Activated CD4-positive, alpha-beta T cell treated with anti-CD3 and anti-CD28 coated beads, Interleukin-2, amount 10 ng/mL, durations not matched to agents 24 days and 14 days (primary cell): ENCODE data around the gene CIAPIN1. TPM values are rescaled to one million over a fixed set of nuclear protein-coding genes. Genes with fewer than 3 reads are reported as not detected.

Source experiments
- DNase-seq: peaks from one replicate; pipeline ENCODE4 v3.0.0; 2022
- H3K27ac Mint-ChIP-seq: one replicate; pipeline ENCODE4 v1.8.0; 2022; ENCODE audit warnings: mild to moderate bottlenecking, mixed read lengths
- H3K27me3 Mint-ChIP-seq: one replicate; pipeline ENCODE4 v1.8.0; 2022; ENCODE audit warnings: mixed read lengths
- H3K36me3 Mint-ChIP-seq: one replicate; pipeline ENCODE4 v1.8.0; 2022; ENCODE audit warnings: low read depth, mild to moderate bottlenecking, mixed read lengths
- H3K4me1 Mint-ChIP-seq: one replicate; pipeline ENCODE4 v1.8.0; 2021; ENCODE audit warnings: mixed read lengths
- H3K4me3 Mint-ChIP-seq: one replicate; pipeline ENCODE4 v1.8.0; 2022; ENCODE audit warnings: mild to moderate bottlenecking, moderate library complexity, mixed read lengths
- H3K9me3 Mint-ChIP-seq: one replicate; pipeline ENCODE4 v1.8.0; 2021; ENCODE audit warnings: mixed read lengths
- intact Hi-C: fragments of 100-400 bp; cut with micrococcal nuclease; formaldehyde crosslinking; loops from one replicate; pipeline ENCODE4 v1.15.1; 2023
- total RNA-seq: library from RNA; stranded (reverse); gene quantifications from 2 replicates; pipeline ENCODE4 v1.2.3, GENCODE V29; 2022

The CIAPIN1 gene
- total RNA-seq: 85.4 TPM in 2 replicates

- Mint-ChIP-seq H3K9me3 (peaks cover 5% of the 10 kb centered on the region), H3K4me3 (peak within 1 kb of the TSS; percentile 95), H3K27me3 (no peaks in the 10 kb centered on the region), H3K36me3 (peaks cover 16% of the 10 kb centered on the region), H3K4me1 (peaks cover 24% of the 10 kb centered on the region), H3K27ac (peak within 1 kb of the TSS; percentile 92)
- intact Hi-C loops: loop anchor here (1.0 to 2.0 kb wide), 5 partner anchors 15 to 261 kb away; partner anchors contain the start of genes POLR2C, PSME3IP1 and RSPRY1
- DNase-seq: peak; percentile 98
These were observed at the start of gene CIAPIN1, which contains the start of gene COQ9 for GRCh38 chr16:57447186-57447962. Gene CIAPIN1 (minus strand): TSS chr16:57447385. CDS start chr16:57440928, 6,457 bp downstream. Gene COQ9 (plus strand): TSS chr16:57447479. CDS start chr16:57447506, 27 bp downstream.

GRCh38 chr16:57493767-57494166 is 46.6 kb upstream of the CIAPIN1 start:
- H3K4me1 Mint-ChIP-seq: no peaks in the 10 kb centered on the region
- intact Hi-C loops: no loop called here
- H3K4me3 Mint-ChIP-seq: no peak overlapping the region
- H3K36me3 Mint-ChIP-seq: no peaks in the 10 kb centered on the region
- peaks cover 16% of the 10 kb centered on the region for H3K27me3 Mint-ChIP-seq
- no peak overlapping the region for H3K27ac Mint-ChIP-seq
- no peak for DNase-seq
- H3K9me3 Mint-ChIP-seq: no peaks in the 10 kb centered on the region

- Mint-ChIP-seq H3K36me3 (no peaks in the 10 kb centered on the region), H3K27ac (no peak overlapping the region), H3K4me3 (no peak overlapping the region), H3K9me3 (no peaks in the 10 kb centered on the region), H3K4me1 (peaks cover 12% of the 10 kb centered on the region), H3K27me3 (peaks cover 13% of the 10 kb centered on the region)
- no peak for DNase-seq
- intact Hi-C loops: no loop called here
These were observed 42.0 kb upstream of the CIAPIN1 start for GRCh38 chr16:57489229-57489628.

- peaks cover 5% of the 10 kb centered on the region for H3K27me3 Mint-ChIP-seq
- H3K4me1 Mint-ChIP-seq: peaks cover 12% of the 10 kb centered on the region
- no peak for DNase-seq
- H3K4me3 Mint-ChIP-seq: peak overlapping the region; percentile 80
- peak overlapping the region; percentile 76 for H3K27ac Mint-ChIP-seq
- no peaks in the 10 kb centered on the region for H3K9me3 Mint-ChIP-seq
- intact Hi-C loops: loop anchor here (2.0 kb wide), 1 partner anchor 50 kb away; the partner anchor contains the start of gene CCDC102A
- no peaks in the 10 kb centered on the region for H3K36me3 Mint-ChIP-seq
These were observed 40.0 kb upstream of the CIAPIN1 start for GRCh38 chr16:57486858-57487834.

GRCh38 chr16:57485916-57486857 is 39.0 kb upstream of the CIAPIN1 start, which contains the start of gene DOK4:
Gene DOK4 (minus strand): TSS chr16:57486493. CDS start chr16:57479507, 6,986 bp downstream.
- peak; percentile 94 for DNase-seq
- Mint-ChIP-seq H3K4me1 (peaks cover 12% of the 10 kb centered on the region), H3K9me3 (no peaks in the 10 kb centered on the region), H3K4me3 (peak within 1 kb of the TSS; percentile 82), H3K27ac (peak within 1 kb of the TSS; percentile 76), H3K27me3 (no peaks in the 10 kb centered on the region), H3K36me3 (no peaks in the 10 kb centered on the region)
- intact Hi-C loops: loop anchor here (2.0 kb wide), 1 partner anchor 51 kb away; the partner anchor contains the start of gene CCDC102A

GRCh38 chr16:57485091-57485915 is 38.1 kb upstream of the CIAPIN1 start:
- H3K4me3 Mint-ChIP-seq: peak overlapping the region; percentile 82
- no peaks in the 10 kb centered on the region for H3K27me3 Mint-ChIP-seq
- no peaks in the 10 kb centered on the region for H3K9me3 Mint-ChIP-seq
- intact Hi-C loops: no loop called here
- DNase-seq: no peak
- peaks cover 12% of the 10 kb centered on the region for H3K4me1 Mint-ChIP-seq
- no peak overlapping the region for H3K27ac Mint-ChIP-seq
- H3K36me3 Mint-ChIP-seq: no peaks in the 10 kb centered on the region

GRCh38 chr16:57484515-57485005 is 37.4 kb upstream of the CIAPIN1 start:
- Mint-ChIP-seq H3K9me3 (no peaks in the 10 kb centered on the region), H3K36me3 (no peaks in the 10 kb centered on the region), H3K4me3 (no peak overlapping the region), H3K27ac (no peak overlapping the region), H3K27me3 (no peaks in the 10 kb centered on the region), H3K4me1 (peaks cover 12% of the 10 kb centered on the region)
- no peak for DNase-seq
- intact Hi-C loops: no loop called here

GRCh38 chr16:57483725-57484514 is 36.7 kb upstream of the CIAPIN1 start:
- H3K9me3 Mint-ChIP-seq: no peaks in the 10 kb centered on the region
- peaks cover 2% of the 10 kb centered on the region for H3K27me3 Mint-ChIP-seq
- H3K36me3 Mint-ChIP-seq: no peaks in the 10 kb centered on the region
- no peak overlapping the region for H3K27ac Mint-ChIP-seq
- DNase-seq: no peak
- intact Hi-C loops: no loop called here
- no peak overlapping the region for H3K4me3 Mint-ChIP-seq
- peaks cover 15% of the 10 kb centered on the region for H3K4me1 Mint-ChIP-seq

- Mint-ChIP-seq H3K36me3 (no peaks in the 10 kb centered on the region), H3K9me3 (no peaks in the 10 kb centered on the region), H3K4me1 (peaks cover 15% of the 10 kb centered on the region), H3K27ac (no peak overlapping the region), H3K27me3 (peaks cover 2% of the 10 kb centered on the region), H3K4me3 (no peak overlapping the region)
- intact Hi-C loops: no loop called here
- no peak for DNase-seq
These were observed 35.8 kb upstream of the CIAPIN1 start for GRCh38 chr16:57482845-57483545.

- no peaks in the 10 kb centered on the region for H3K9me3 Mint-ChIP-seq
- DNase-seq: no peak
- peaks cover 11% of the 10 kb centered on the region for H3K4me1 Mint-ChIP-seq
- intact Hi-C loops: no loop called here
- H3K27ac Mint-ChIP-seq: no peak overlapping the region
- H3K27me3 Mint-ChIP-seq: peaks cover 2% of the 10 kb centered on the region
- no peak overlapping the region for H3K4me3 Mint-ChIP-seq
- no peaks in the 10 kb centered on the region for H3K36me3 Mint-ChIP-seq
These were observed 34.2 kb upstream of the CIAPIN1 start for GRCh38 chr16:57481421-57481820.

GRCh38 chr16:57480754-57481230 is 33.6 kb upstream of the CIAPIN1 start:
- H3K9me3 Mint-ChIP-seq: no peaks in the 10 kb centered on the region
- peaks cover 15% of the 10 kb centered on the region for H3K4me1 Mint-ChIP-seq
- H3K36me3 Mint-ChIP-seq: no peaks in the 10 kb centered on the region

More at GRCh38 chr16:57480754-57481230, 33.6 kb upstream of the CIAPIN1 start:
- H3K4me3 Mint-ChIP-seq: no peak overlapping the region
- no peak overlapping the region for H3K27ac Mint-ChIP-seq
- intact Hi-C loops: no loop called here
- peaks cover 2% of the 10 kb centered on the region for H3K27me3 Mint-ChIP-seq
- no peak for DNase-seq
